ENCODE measurements around the gene HOXB9. TPM values are rescaled to one million over a fixed set of nuclear protein-coding genes. Genes with fewer than 3 reads are reported as not detected.

The HOXB9 gene
- total RNA-seq, 6 experiments from 2014 or later: not detected

- peak within 1 kb of the TSS; percentile 50; the same call in 1 of the 2 replicates for H3K4me3 Mint-ChIP-seq
- no peak for DNase-seq
- peaks cover 33% of the 10 kb centered on the region for H3K4me1 Mint-ChIP-seq (ENCODE audit: low read depth)
- peaks cover 89% of the 10 kb centered on the region for H3K27me3 Mint-ChIP-seq (ENCODE audit: insufficient read depth)
- no peak within 1 kb of the TSS for H3K27ac Mint-ChIP-seq
- TF ChIP-seq CTCF (IDR thresholded peaks at IDR 0.05): no peak
- H3K9me3 Mint-ChIP-seq: no peaks in the 10 kb centered on the region
- no peaks in the 10 kb centered on the region; the same call in 1 of the 2 replicates for H3K36me3 Mint-ChIP-seq (ENCODE audit: low read depth)
Measured at GRCh38 chr17:48589831-48590606, 36.1 kb downstream of the HOXB9 start, which contains the start of gene HOXB3. Gene HOXB3, minus strand, starts transcription at chr17:48590241. Its CDS starts 37,767 bp downstream, at chr17:48552474.

- Mint-ChIP-seq H3K4me3 (no peak overlapping the region; the same call in 1 of the 2 replicates), H3K4me1 (ENCODE audit: low read depth) (peaks cover 33% of the 10 kb centered on the region), H3K27ac (no peak overlapping the region), H3K27me3 (ENCODE audit: insufficient read depth) (peaks cover 84% of the 10 kb centered on the region), H3K9me3 (no peaks in the 10 kb centered on the region), H3K36me3 (ENCODE audit: low read depth) (no peaks in the 10 kb centered on the region; the same call in 1 of the 2 replicates)
- no peak for TF ChIP-seq CTCF (IDR thresholded peaks at IDR 0.05)
- no peak for DNase-seq
Measured at GRCh38 chr17:48589060-48589830, 36.9 kb downstream of the HOXB9 start.

GRCh38 chr17:48588528-48588927 is 37.6 kb downstream of the HOXB9 start:
- Mint-ChIP-seq H3K4me1 (ENCODE audit: low read depth) (peaks cover 26% of the 10 kb centered on the region), H3K36me3 (ENCODE audit: low read depth) (no peaks in the 10 kb centered on the region; the same call in 1 of the 2 replicates), H3K4me3 (no peak overlapping the region), H3K9me3 (no peaks in the 10 kb centered on the region), H3K27ac (no peak overlapping the region), H3K27me3 (ENCODE audit: insufficient read depth) (peaks cover 85% of the 10 kb centered on the region)
- TF ChIP-seq CTCF (IDR thresholded peaks at IDR 0.05): no peak
- no peak for DNase-seq

GRCh38 chr17:48588074-48588415 is 38.1 kb downstream of the HOXB9 start:
- no peak for DNase-seq
- Mint-ChIP-seq H3K27ac (no peak overlapping the region), H3K27me3 (ENCODE audit: insufficient read depth) (peaks cover 87% of the 10 kb centered on the region), H3K4me3 (no peak overlapping the region), H3K9me3 (no peaks in the 10 kb centered on the region), H3K4me1 (ENCODE audit: low read depth) (peaks cover 23% of the 10 kb centered on the region), H3K36me3 (ENCODE audit: low read depth) (no peaks in the 10 kb centered on the region; the same call in 1 of the 2 replicates)
- TF ChIP-seq CTCF (IDR thresholded peaks at IDR 0.05): no peak

GRCh38 chr17:48587276-48588073 is 38.7 kb downstream of the HOXB9 start:
- Mint-ChIP-seq H3K9me3 (no peaks in the 10 kb centered on the region), H3K4me1 (ENCODE audit: low read depth) (peaks cover 27% of the 10 kb centered on the region), H3K27ac (no peak overlapping the region), H3K4me3 (no peak overlapping the region), H3K27me3 (ENCODE audit: insufficient read depth) (peaks cover 88% of the 10 kb centered on the region), H3K36me3 (ENCODE audit: low read depth) (no peaks in the 10 kb centered on the region; the same call in 1 of the 2 replicates)
- DNase-seq: no peak
- no peak for TF ChIP-seq CTCF (IDR thresholded peaks at IDR 0.05)
